GM04504 (cell line): Measurements from ENCODE around the gene ARPP19.
"Not testable (repeated sequence)": the region's sequence is repeated elsewhere in the genome, so short reads cannot be mapped to it uniquely, and the experiment has no call there.

ENCODE experiments used
- DNase-seq: peaks from one replicate; pipeline ENCODE4 v3.0.0-alpha.2; 2012; ENCODE audit warnings: low read depth

ARPP19 gene

DNA sequence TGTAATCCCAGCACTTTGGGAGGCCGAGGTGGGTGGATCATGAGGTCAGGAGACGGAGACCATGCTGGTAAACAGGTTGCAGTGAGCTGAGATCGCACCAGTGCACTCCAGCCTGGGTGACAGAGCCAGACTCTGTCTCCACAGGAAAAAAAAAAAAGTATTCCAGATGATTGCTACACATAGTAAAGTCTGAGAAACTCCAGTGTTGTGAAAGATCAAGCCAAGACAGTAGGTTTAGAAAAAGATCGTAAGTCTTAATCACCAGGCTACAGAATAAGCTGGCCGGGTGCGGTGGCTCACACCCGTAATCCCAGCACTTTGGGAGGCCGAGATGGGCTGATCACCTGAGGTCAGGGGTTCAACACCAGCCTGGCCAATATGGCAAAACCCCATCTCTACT, 56.0 kb downstream of the ARPP19 start:
- not testable (repeated sequence) for DNase-seq

DNA sequence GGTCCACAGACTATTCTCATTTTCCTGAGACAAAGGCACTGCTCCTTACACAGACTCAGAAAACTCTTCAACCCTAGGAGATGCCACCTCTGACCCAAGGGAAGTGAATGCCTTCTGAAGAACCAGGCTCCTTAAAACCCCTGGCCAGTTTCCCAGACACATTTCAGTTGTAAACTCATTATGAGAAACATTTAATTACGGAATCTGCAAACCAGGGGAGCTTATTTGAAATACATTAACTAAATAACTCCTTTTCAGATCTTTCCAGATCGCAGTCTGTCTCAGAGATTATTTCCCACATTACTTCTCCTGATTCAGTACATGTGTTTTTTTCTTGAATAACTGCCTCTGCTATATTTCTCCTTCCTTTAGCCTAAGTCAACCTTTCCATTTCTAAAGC, 57.7 kb downstream of the ARPP19 start:
- DNase-seq = no peak

DNA sequence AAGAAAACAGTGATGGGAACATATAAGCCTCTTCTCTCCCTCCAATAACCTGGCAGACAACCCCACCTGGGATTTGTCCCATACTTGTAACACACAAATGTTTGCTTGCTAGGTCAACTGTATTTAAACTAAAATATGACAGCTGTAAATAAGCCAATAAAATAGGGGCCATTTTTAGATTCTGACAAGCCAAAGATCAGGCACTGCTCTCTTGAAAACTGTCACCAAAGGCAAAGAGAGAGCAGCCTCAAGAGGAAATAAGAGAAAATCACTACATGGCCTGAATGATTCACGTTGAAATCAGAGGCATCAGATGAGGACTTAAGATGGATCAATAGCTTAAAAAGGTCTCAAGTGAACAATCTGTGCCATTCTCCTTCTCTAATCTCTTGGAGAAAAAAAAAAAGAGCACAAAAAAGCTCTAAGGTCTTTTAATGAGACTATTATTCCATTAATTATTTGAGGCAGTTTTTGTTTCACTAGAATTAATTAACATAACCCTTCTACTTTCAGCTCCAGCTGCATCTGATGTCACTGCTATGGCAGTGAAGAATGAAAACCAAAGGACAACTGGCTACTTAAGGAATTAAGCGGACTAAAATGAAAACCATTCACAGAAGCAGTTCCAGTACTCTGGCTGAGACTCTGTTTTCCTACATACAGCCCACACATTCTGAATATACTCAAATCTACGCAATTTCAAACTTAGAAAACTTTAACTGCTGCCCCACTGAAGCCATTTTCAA, 59.2 kb downstream of the ARPP19 start:
- no peak for DNase-seq

DNA sequence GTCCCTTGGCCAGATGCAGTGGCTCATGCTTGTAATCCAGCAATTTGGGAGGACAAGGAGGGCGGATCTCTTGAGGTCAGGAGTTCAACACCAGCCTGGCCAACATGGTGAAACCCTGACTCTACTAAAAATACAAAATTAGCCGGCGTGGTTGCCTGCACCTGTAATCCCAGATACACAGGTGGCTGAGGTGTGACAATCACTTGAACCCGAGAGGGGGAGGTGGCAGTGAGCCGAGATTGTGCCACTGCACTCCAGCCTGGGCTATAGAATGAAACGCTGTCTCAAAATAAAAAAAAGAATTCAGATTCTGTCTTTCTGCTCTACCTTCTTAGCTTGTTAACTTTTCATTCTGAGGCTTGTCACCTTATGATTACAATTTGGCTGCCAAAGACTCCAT, 62.3 kb downstream of the ARPP19 start:
- DNase-seq = no peak

DNA sequence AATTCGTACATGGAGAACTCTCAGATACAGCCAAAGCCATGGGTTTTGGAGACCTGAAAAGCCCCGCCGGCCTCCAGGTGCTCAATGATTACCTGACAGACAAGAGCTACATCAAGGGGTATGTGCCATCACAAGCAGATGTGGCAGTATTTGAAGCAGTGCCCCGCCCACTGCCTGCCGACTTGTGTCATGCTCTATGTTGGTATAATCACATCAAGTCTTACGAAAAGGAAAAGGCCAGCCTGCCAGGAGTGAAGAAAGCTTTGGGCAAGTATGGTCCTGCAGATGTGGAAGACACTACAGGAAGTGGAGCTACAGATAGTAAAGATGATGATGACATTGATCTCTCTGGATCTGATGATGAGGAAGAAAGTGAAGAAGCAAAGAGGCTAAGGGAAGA, 63.7 kb downstream of the ARPP19 start:
- no peak for DNase-seq

GRCh38 chr15:52503788-52504496, 64.9 kb downstream of the ARPP19 start:
- peak; percentile 14 for DNase-seq

DNA sequence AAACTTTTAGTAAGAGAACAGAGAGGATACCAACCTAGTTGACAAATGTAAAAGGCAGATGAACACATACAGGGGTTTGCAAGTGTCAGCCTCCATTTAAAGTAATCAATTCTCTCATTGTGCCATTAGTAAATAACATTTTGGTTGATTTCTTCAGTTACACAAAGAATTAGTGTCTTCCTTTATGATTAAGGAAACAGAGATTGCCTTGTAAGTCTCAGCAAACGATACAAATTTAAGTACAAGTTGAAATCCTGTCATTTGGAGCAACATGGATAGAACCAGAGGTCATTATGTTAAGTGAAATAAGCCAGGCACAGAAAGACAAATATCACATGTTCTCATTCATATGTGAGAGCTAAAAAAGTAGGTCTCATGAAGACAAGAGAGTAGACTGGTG, 66.2 kb downstream of the ARPP19 start:
- no peak for DNase-seq

- no peak for DNase-seq
These were observed 69.3 kb downstream of the ARPP19 start for GRCh38 chr15:52499506-52499905.

- no peak for DNase-seq
These were observed 70.1 kb downstream of the ARPP19 start for GRCh38 chr15:52498706-52499105.
